GM18520 (cell line): ENCODE measurements around the gene SYT17.
"Not testable (repeated sequence)": the region's sequence is repeated elsewhere in the genome, so short reads cannot be mapped to it uniquely, and the experiment has no call there.

Experiments used
- ATAC-seq: cut with Tn5 transposase; IDR thresholded peaks from one replicate; pipeline ENCODE4 v1.9.1; 2021; ENCODE audit not compliant: unreplicated experiment

SYT17 gene

DNA sequence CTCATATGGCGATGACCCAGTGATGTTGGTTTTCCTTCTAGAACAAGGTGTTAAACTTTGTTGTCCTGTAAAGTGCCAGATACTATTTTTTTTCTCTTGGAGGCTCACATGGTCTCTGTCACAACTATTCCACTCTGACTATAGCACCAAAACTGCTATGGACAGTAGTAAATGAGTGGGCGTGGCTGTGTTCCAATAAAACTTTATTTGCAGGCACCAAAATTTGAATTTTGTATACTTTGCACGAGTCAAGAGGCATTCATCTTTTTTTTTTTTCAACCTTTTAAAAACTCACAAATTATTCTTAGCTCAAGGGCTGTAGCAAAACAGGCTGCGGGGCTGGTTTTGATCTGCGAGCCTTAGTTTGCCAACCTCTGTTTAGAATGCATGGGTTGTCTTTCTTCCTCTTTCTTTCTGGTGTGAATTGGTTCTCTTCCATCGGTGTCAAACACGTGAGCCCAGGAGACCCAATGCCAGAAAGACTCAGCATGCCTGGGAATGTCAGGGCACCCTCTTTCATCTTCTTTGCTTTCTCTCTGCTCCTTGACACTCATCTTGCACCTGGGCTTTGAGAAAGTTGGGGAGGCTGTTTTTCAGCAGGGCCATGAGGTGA lies 2.1 kb downstream of the SYT17 start:
- ATAC-seq: no peak

DNA sequence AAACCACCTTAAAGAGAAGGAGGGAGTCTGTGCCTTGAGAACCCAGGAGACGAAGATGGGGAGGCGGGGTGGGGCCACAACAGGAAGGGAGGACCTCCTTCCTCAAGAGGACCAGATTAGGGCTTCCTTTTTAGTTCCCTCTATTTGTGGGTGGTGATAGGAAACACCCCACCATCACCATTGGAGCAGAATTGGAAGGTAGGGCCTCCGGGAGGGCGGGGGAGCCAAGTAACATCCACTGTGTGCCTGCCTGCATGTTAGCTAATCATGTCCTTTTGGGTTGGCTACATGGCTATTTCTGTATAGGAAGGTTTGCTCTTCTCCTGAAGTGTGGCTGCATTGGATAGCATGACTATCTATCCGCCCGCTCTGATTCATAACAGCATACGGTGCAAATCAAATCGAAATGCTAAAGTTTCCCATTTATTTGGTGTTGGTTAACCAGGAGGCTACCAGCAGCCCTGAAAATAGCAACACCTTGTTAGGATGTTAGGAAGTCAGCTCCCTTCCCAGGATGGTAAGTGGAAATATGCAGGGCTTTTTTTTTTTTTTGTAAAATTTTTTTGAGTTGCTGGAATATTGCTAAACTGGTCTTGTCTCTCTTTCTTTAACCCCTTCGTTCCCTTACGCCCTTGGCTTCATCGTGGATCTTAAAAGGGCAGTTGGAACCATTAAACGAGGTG lies 4.2 kb downstream of the SYT17 start:
- ATAC-seq: no peak

DNA sequence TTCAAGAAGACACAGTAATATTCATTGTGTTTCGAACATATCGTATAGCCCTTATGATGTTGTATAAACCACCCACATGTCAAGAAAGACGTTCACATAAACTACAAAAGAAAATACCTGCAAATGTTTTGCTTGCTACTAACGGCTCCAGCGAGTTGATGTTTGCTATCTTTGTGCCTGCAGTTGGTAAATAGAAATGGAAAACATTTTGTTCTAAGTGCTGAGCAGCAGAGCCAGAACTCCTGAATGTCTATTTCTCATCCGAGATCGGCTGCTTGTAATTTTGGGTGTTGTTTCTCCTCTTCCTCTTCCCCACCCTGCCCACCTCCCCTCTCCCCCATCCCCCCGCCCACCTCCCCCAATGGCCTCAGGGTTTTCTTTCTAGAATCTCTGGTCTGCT lies 5.0 kb downstream of the SYT17 start:
- ATAC-seq: no peak

GRCh38 chr16:19173649-19174383 lies 5.8 kb downstream of the SYT17 start:
- no peak for ATAC-seq

DNA sequence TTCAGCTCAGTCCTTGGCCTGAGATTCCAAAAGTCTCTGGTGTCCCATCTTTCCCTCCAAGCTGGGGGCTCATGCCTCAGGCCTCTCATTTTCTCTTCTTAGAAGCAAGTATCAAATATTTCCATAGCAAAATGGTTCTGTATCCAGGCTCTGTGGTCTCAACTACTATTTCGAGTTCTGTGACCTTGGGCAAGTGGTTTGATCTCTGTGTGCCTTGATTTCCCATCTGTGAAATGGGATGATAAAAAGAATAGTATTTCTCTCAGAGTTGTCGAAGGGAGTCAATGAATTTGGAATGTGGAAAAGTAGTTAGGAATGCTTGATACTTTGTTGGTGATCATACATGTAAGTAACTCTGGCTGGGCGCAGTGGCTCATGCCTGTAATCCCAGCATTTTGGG lies 6.4 kb downstream of the SYT17 start:
- no peak for ATAC-seq

GRCh38 chr16:19175492-19176262 lies 7.6 kb downstream of the SYT17 start:
- no peak for ATAC-seq

DNA sequence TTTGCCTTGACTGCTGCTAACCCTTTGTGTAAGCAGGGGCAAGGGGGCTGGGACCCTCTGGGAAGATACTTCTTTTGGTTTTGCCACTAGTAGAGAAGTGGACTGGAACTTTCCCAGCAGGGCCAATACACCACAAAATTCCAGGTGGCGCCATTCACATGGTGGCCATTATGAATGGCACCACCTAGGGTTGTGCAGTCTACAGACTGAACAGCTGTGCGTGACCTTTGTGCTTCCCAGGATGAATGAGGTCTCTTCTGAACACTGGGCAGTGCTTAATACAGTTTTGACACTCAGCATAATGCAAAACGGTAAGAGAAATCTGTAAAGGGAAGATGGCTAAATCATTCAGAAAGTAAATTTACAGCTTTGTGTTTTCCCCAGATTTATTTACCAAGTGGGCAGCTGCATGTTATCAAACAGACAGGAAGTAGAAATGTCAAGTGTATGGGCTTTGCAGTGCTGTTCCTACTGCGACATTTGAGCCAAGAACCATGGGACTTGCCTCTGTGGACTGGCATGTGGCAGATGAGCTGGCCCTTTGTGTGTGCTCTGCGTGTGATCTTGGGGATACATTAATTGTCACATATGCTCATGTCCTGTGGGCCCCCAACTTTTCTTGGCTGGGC lies 9.2 kb downstream of the SYT17 start:
- ATAC-seq: no peak

DNA sequence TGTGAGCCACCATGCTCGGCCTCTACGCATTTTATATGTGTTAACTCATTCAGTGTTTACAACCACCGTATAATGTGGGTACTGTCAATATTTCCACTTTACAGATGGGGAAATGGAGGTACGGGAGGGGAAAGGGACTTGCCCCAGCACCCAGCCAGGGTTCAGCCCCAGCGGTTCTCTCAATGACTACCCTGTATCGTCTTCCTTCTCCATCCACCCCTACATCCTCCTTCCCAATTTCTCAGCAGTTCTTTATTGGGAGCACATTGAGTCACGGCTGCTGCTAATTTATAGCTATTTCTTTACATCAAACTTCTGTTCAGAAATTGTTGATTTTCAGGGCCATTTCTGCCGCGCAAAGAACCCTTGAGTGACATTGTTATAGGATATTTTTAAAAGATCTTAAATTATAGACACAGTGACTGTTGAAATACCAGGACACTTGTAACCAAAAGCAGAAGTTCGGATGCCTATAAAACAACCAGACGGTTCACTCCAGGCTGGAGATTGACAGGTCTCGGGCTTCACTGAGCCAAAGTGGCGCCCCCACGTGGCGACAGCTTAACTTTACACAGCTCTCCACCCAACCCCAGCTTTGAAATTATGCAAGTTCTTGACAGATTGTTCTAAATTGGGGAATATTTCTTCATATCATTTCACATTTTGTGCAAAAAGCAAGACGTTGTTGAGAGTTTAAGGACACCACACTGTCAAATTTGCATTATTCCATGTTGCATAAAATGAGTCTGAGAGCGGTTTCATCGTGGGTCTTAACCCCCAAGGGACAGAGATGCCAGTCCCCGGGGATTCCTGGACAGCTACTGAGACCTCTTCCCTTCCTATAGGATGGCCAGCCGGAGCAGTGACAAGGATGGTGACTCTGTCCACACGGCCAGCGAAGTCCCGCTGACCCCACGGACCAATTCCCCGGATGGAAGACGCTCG lies 11.8 kb downstream of the SYT17 start:
- no peak for ATAC-seq

DNA sequence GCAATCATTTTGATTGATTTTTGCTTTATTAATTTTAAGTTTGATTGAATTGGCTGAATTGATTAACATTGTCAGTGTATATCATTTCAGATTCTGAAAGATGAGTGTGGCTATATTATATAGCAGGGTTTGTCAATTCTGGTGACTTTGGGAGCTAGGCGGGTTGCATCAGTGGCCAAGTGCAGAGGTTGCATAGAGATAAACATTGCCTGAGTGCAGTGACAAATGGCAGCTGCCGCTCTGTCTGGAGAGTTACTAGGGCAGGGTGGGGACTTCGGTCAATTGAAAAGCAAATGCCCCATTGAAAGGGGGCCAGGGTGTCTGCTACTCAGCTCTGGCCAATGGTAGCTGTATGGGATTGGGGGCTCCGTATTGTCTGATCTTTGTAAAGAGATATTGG lies 12.7 kb downstream of the SYT17 start:
- ATAC-seq: no peak

GRCh38 chr16:19182481-19182880 lies 14.4 kb downstream of the SYT17 start:
- no peak for ATAC-seq

GRCh38 chr16:19183187-19183586 lies 15.1 kb downstream of the SYT17 start:
- ATAC-seq: no peak

DNA sequence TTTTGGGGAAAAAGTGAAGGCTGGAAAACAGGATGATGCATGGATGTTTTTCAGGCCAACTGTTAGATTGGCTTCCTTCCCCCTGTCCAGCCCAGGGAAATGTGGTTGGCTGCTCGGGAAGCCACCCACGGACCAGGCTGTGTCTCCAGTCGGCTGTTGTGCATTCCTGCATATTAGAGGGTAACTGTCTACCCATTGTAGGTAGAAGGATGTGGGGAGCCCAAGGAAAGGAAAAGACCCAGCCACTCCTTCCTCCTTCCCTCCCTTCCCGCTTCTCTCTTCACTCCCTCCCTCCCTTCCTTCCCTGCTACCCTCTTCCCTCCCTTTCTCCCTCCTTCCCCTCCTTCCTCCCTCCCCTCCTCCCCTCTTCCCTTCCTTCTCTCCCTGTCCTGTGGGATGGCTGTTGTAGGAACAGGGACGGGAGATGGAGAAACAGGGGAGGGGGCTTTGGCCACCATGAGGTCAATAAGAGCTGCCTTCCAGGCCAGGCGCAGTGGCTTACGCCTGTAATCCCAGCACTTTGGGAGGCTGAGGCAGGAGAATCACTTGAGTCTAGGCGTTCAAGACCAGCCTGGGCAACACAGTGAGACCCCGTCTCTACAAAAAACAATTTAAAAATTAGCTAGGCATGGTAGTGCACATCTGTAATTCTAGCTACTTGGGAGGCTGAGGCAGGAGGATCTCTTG lies 16.9 kb downstream of the SYT17 start:
- ATAC-seq: no peak

DNA sequence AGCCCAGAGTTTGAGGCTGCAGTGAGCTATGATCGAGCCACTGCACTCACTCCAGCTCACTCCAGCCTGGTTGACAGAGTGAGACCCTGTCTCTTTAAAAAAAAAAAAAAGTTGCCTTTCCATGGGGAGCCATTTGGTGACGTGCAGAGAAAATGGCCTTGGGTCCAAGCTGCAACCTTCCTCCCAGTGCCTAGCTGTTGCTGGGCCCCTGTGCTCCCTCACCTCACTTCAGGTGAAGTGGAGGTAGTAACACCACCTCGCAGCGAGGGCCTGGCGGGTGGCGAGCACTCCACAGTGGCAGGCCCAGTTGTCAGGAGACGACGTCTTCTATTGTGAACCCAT lies 17.4 kb downstream of the SYT17 start:
- ATAC-seq: no peak

DNA sequence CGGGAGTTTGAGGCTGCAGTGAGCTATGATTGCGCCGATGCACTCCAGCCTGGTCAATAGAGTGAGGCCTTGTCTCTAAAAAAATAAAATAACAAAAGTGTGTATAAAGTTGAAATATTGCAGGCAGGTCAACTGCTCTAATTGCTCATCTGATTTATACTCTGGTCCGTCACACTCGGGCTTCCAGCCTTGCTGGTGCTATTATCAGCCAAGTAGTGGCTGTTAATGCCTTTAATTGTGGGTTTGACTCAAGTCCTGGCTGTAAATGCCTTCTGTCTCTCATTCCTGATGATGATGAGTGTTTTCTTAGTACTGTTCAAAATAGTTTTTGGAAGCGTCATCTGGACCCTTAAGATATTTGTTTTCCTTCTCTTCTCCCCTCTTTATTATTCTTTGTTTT lies 18.4 kb downstream of the SYT17 start:
- ATAC-seq: no peak

DNA sequence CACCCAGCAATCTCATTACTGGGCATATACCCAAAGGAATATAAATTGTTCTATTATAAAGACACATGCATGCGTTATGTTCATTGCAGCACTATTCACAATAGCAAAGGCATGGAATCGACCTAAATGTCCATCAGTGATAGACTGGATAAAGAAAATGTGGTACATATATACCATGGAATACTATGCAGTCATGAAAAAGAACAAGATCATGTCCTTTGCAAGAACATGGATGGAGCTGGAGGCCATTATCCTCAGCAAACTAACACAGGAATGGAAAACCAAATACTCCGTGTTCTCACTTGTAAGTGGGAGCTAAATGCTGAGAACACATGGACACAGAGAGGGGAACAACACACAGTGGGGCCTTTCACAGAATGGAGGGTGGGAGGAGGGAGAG lies 19.9 kb downstream of the SYT17 start:
- ATAC-seq: not testable (repeated sequence)

DNA sequence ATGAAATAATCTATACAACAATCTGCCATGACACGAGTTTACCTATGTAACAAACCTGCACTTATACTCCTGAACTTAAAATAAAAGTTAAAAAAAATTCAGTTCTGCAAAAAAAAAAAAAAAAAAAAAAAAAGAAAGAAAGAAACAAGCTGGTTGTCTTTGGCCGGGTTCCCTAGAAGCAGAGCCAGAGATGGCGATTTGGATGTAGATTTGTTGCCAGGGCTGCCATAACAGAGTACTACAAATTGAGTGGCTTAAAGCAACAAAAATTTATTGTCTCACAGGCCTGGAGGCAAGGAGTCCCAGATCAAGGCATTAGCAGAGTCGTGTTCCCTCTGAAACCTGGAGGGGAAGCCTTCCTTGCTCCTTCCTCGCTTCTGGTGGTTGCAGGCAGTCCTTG lies 20.4 kb downstream of the SYT17 start:
- no peak for ATAC-seq

DNA sequence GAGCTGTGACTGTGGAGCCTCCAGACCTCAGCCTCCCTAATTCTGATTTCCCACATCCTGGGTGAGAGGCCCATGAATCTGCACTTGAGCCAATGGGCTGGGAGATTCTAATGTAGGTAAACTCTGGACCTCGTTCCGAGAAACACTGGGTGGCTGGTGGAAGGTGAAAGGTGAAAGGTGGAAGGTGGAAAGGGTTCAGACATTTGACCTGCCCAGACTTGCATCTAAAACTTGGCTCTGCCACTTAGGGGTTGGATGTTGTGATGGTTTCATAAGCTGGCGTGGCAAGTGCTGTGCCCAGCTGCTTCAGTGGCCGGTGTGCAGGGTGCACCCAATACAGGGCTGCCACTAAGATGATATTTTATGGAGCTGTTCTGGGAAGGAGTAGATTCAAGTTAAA lies 24.8 kb downstream of the SYT17 start:
- ATAC-seq: no peak

DNA sequence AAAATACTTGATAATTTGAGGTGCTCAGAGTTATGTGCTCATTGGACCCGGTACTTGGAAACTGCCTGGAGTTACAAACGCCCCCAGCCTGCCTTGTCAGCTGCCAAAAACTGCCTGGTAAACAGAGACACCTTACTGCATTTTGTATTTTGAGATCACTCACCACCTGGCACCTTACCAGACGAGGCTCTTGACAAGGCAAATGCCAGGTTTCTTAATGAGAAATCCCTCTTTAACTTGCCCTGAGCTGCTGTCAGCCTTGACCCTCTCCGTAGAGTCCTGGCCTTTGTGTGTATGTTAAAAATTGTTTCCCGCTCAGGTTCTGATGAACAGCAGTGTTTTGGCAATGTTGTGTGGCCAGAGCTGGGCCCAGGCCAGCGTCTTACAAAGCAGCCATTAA lies 28.8 kb downstream of the SYT17 start:
- ATAC-seq: no peak

- no peak for ATAC-seq
These were observed 35.4 kb downstream of the SYT17 start for GRCh38 chr16:19203374-19203966.
